Right hindlimb (tissue), 1 donor: ENCODE measurements around the gene OPRL1.

Experiments
- DNase-seq: peaks from one replicate; pipeline ENCODE4 v3.0.0-alpha.2; 2018

OPRL1 gene

GRCh38 chr20:64072498-64073063 lies 7.3 kb upstream of the OPRL1 start:
- DNase-seq = no peak

- DNase-seq = no peak
Measured at GRCh38 chr20:64073476-64074183, 6.3 kb upstream of the OPRL1 start.

GRCh38 chr20:64074184-64074789 lies 5.6 kb upstream of the OPRL1 start:
- no peak for DNase-seq

GRCh38 chr20:64074963-64075362 lies 4.9 kb upstream of the OPRL1 start:
- DNase-seq = no peak

- no peak for DNase-seq
Measured at GRCh38 chr20:64075556-64075955, 4.3 kb upstream of the OPRL1 start.

GRCh38 chr20:64076061-64076997 lies 3.6 kb upstream of the OPRL1 start:
- DNase-seq = no peak

- DNase-seq = no peak
Measured at GRCh38 chr20:64077094-64077493, 2.8 kb upstream of the OPRL1 start.

GRCh38 chr20:64077541-64077875 lies 2.4 kb upstream of the OPRL1 start:
- no peak for DNase-seq

GRCh38 chr20:64077876-64078551 lies 1.9 kb upstream of the OPRL1 start:
- no peak for DNase-seq

- DNase-seq = no peak
Measured at GRCh38 chr20:64078934-64079272, 979 bp upstream of the OPRL1 start.

GRCh38 chr20:64079273-64080012 lies 439 bp upstream of the OPRL1 start, which contains the start of gene RGS19:
RGS19 (minus strand) TSS chr20:64079518; CDS start chr20:64076886, 2,632 bp downstream.
- DNase-seq = peak; percentile 89

GRCh38 chr20:64080813-64081623 lies 1.1 kb downstream of the OPRL1 start:
- no peak for DNase-seq

GRCh38 chr20:64081624-64081964 lies 1.7 kb downstream of the OPRL1 start:
- DNase-seq = no peak

- DNase-seq = no peak
Measured at GRCh38 chr20:64082126-64082731, 2.3 kb downstream of the OPRL1 start.

GRCh38 chr20:64082820-64083377 lies 3.0 kb downstream of the OPRL1 start:
- no peak for DNase-seq

GRCh38 chr20:64083378-64083803 lies 3.5 kb downstream of the OPRL1 start:
- peak; percentile 85 for DNase-seq

- DNase-seq = no peak
Measured at GRCh38 chr20:64083804-64084684, 4.2 kb downstream of the OPRL1 start, which contains the start of gene LKAAEAR1. LKAAEAR1 (minus strand) TSS chr20:64084398; CDS start chr20:64084219, 179 bp downstream.

GRCh38 chr20:64084685-64085152 lies 4.8 kb downstream of the OPRL1 start:
- DNase-seq = no peak

GRCh38 chr20:64086801-64087200 lies 6.9 kb downstream of the OPRL1 start:
- no peak for DNase-seq
